Heart left ventricle (tissue), 16 donors: ENCODE data around the gene ADRA2B. TPM values are rescaled to one million over a fixed set of nuclear protein-coding genes. Genes with fewer than 3 reads are reported as not detected.
A peak's percentile ranks its signal among the peaks of the same experiment; 100 is the strongest.

Experiments
- ATAC-seq, 4 donors: fragments of 200-7000 bp; cut with Tn5 transposase; one replicate each; pipeline ENCODE4 v1.9.1; 2020 to 2022; ENCODE audit warnings: moderate library complexity in 4 of 4, mild to moderate bottlenecking in 3 of 4, moderate number of reproducible peaks in 1 of 4
- DNase-seq, 5 donors: peaks; one replicate each; pipeline ENCODE4 v3.0.0-alpha.2; 2020
- H3K27ac ChIP-seq, 12 donors: fragments of 200-600 bp; sonication (generic) in 4 of 12; one replicate each; pipeline versions ENCODE4 v1.5.0 to v1.8.0; 2016 to 2022; ENCODE audit warnings: mild to moderate bottlenecking in 2 of 12
- H3K27me3 ChIP-seq, 9 donors: fragments of 200-600 bp; sonication (generic) in 2 of 9; one replicate each; pipeline versions ENCODE4 v1.5.1 to v1.8.0; 2016 to 2022; ENCODE audit warnings: mild to moderate bottlenecking in 3 of 9
- H3K36me3 ChIP-seq, 9 donors: fragments of 200-600 bp; sonication (generic) in 2 of 9; one replicate each; pipeline versions ENCODE4 v1.5.0 to v1.8.0; 2018 to 2022; ENCODE audit warnings: mild to moderate bottlenecking in 2 of 9
- H3K4me1 ChIP-seq, 12 donors: fragments of 200-600 bp; sonication (generic) in 4 of 12; one replicate each; pipeline versions ENCODE4 v1.5.0 to v1.8.0; 2016 to 2022; ENCODE audit warnings: mild to moderate bottlenecking in 3 of 12
- H3K4me3 ChIP-seq, 12 donors: fragments of 200-600 bp; sonication (generic) in 4 of 12; one replicate each; pipeline versions ENCODE4 v1.5.0 to v1.8.0; 2017 to 2022; ENCODE audit warnings: mild to moderate bottlenecking in 9 of 12, moderate library complexity in 4 of 12
- H3K9me3 ChIP-seq, 12 donors: fragments of 200-600 bp; sonication (generic) in 4 of 12; one replicate each; pipeline versions ENCODE4 v1.5.0 to v1.8.0; 2016 to 2022; ENCODE audit warnings: mild to moderate bottlenecking in 1 of 12
- CTCF ChIP-seq, 12 donors: fragments of 200-600 bp; sonication (generic) in 4 of 12; IDR thresholded peaks; one replicate each; pipeline versions ENCODE4 v1.5.0 to v1.8.0; 2018 to 2022; ENCODE audit warnings: antibody characterized with exemption in 12 of 12, mild to moderate bottlenecking in 5 of 12
- POLR2A ChIP-seq, 2 donors: fragments of 450-650 bp; IDR thresholded peaks; one replicate each; pipeline ENCODE4 v1.6.1; 2017; ENCODE audit warnings: antibody characterized with exemption in 2 of 2, mild to moderate bottlenecking in 2 of 2, moderate library complexity in 2 of 2
- WGBS, 4 donors: extraction: QIAGEN DNeasy Blood & Tissue Kit in 2 of 4; methylation state at CpG; one replicate each; pipeline versions ENCODE4 v1.1.5 to v1.1.7; 2013 to 2018; 5-methylcytosine and 5-hydroxymethylcytosine counted together
- intact Hi-C, 10 donors: fragments of 100-400 bp; cut with DNase I; formaldehyde crosslinking; loops; one replicate each; pipeline versions ENCODE4 v1.11.1 to v1.14.2; 2022
- polyA plus RNA-seq, 2 donors: library from polyadenylated mRNA; stranded (reverse); fragments of 200-250 nt; gene quantifications; one replicate each; pipeline ENCODE4 v1.2.3, GENCODE V29; 2013
- total RNA-seq, 9 donors: library from RNA; depleted of rRNA in 2 of 9; stranded (reverse); fragments of >200 nt in 2 of 9; fragmentation: NEBNext Ultra II Directional in 3 of 9; extraction: Animal tissue kit (Norgen Biotek cat#: 25700) in 3 of 9; gene quantifications; one replicate each; pipeline versions ENCODE4 v1.1.0 to v1.2.4, GENCODE V29; 2016 to 2023
- donor health status: ischemic (EF 13 %, LVEDD 7.1; RV severe dilation, severe dysfunction).
- donor health status: healthy with polysubstance abuse.
- donor health status: DM: no; HTN: yes; CAD: no.
- donor health status: DM: no; HTN: no; CAD: no.
- donor health status: ischemic (EF 25% LVEDD 6.9; RV normal size, moderate dysfunction).
- donor health status: ischemic (EF 25% LVEDD 5.7; RV mildly dilated, moderate dysfunction).
- donor health status: healthy.
- donor health status: DM: yes; HTN: yes; CAD: no.
- donor health status: ischemic (EF 35%, LVEDD 5.7; RV mildly dilated, moderate dysfunction).
- donor health status: nonischemic (EF 11% LVEDD 7.7; RV severe dilation, severe dysfunction).
- donor health status: DM: yes; HTN: yes; CAD: no.
- donor health status: PGD.
- donor health status: ischemic (EF 29% LVEDD 5.4; RV normal size, mild dysfunction).
- donor health status: nonischemic (EF 23%, LVEDD 6.1; RV moderate dilation, normal function).

Gene ADRA2B
- total and polyA plus RNA-seq, 11 donors = 1.5 to 6.1 (median 3.5) TPM

DNA sequence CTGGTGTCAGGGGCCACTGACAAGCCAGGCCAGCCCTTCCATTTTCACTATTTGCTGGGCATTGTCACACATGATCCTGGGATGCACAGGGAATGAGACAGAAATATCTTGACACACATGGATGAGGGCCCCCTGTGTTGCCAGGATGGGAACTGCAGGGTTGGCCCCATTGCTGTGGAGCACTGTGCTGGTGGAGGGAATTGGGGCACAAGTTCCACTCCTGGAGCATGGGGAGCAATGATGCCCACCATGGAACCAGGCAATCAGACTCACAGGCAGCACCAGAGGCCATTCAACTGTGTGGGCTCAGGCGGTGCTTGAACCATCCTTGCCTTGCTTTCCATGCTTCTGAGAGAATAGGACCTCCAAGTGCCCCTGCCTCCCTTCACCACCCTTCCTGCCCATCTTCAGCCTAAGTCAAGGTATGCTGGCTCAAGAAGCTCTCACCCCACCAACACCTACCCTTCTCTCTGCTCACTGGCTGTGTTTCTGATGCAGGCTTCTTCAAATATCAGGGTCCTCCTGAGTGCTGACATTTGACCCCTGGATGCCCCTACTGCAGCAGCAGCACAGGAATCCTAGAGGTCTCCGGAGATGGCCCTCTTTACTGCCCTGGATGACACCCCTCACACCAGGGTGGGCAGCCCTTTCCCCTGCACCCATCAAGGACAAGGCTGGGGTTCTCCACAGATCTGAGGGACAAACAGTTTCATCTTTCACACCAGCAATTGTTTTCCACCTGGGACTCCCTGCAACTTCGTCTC is 11.0 kb downstream of the ADRA2B start:
- 94 to 97% (median 96%) methylated on average over 3 of the region's 3 CpGs for WGBS, 4 donors
- no peaks in the 10 kb centered on the region for H3K36me3 ChIP-seq
- H3K27ac ChIP-seq = peak overlapping the region in 1 of 12 donors; percentile 77
- no peak overlapping the region for H3K4me3 ChIP-seq
- intact Hi-C loops = no loop called here
- TF ChIP-seq CTCF (IDR thresholded peaks at IDR 0.05) = no peak
- TF ChIP-seq POLR2A (IDR thresholded peaks at IDR 0.05) = no peak
- peaks cover 7 to 57% (median 33%) of the 10 kb centered on the region in 12 donors for H3K4me1 ChIP-seq
- no peak for ATAC-seq
- no peaks in the 10 kb centered on the region for H3K27me3 ChIP-seq
- peaks cover 0 to 16% (median 10%) of the 10 kb centered on the region in 12 donors for H3K9me3 ChIP-seq
- peak in 2 of 5 donors; percentile 9 to 12 for DNase-seq

DNA sequence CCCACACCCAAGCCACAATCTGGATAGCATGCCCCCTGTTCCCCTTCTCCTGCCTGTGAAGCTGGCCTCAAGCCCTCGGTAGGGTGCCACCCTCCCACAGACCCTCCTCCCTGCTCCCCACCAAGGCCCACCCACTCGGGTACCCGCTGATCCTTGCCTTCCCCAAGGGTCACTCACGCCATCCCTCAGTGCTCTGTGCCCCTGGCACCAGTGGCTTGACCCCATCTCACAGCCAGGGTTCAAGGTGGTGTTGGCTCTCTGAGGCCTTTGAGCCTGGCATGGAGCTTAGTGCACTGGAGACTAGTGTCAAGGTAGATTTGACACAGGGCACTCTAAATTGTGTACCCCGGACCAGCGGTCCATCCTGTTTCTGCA is 11.9 kb downstream of the ADRA2B start:
- TF ChIP-seq CTCF (IDR thresholded peaks at IDR 0.05) = no peak
- TF ChIP-seq POLR2A (IDR thresholded peaks at IDR 0.05) = no peak
- intact Hi-C loops = no loop called here
- H3K4me1 ChIP-seq = peaks cover 7 to 55% (median 34%) of the 10 kb centered on the region in 12 donors
- no peaks in the 10 kb centered on the region for H3K36me3 ChIP-seq
- peak in 2 of 5 donors; percentile 14 to 17 for DNase-seq
- 87 to 93% (median 89%) methylated on average over 3 to 6 of the region's 6 CpGs for WGBS, 4 donors
- no peak for ATAC-seq
- peaks cover 0 to 16% (median 10%) of the 10 kb centered on the region in 12 donors for H3K9me3 ChIP-seq
- H3K27ac ChIP-seq = peak overlapping the region in 9 of 12 donors; percentile 40 to 77 (median 70)
- no peak overlapping the region for H3K4me3 ChIP-seq
- no peaks in the 10 kb centered on the region for H3K27me3 ChIP-seq

DNA sequence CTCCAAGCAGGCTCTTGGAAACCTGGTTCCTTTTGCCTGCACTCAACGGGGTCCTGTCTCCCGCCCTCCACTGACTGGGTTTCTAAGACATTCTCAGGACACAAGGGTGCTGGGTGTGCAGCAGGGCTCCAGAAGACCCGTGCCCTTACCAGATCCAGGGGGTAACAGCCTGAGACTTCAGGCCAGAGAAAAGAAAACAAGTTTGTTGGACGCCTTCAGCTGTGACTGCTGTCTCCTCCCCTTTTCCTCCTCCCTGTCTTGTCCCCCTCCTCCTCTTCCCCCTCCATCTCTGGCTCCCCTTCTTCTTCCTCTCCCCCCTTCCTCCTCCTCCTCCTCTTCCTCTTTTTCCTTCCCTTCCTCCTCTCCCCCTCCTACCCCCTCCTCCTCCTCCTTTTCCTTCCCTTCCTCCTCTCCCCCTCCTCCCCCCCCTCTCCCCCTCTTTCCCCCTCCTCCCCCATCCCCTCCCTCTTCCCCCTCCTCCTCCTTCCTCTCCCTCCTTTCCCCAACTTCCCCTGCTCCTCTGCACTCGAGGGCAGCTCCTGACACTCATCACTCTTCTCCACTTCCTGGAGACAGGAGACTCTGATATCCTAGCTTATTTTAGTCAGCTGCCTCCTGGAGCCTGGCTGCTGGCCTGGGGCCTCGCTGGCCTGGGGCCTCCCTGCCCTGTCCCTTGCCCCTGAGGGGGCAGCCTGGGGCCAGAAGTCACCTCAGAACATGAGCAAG is 12.4 kb downstream of the ADRA2B start:
- H3K27me3 ChIP-seq = no peaks in the 10 kb centered on the region
- no peaks in the 10 kb centered on the region for H3K36me3 ChIP-seq
- no peak for TF ChIP-seq POLR2A (IDR thresholded peaks at IDR 0.05)
- no peak for TF ChIP-seq CTCF (IDR thresholded peaks at IDR 0.05)
- WGBS, 4 donors = 26 to 30% (median 30%) methylated on average over 6 of the region's 6 CpGs
- peaks cover 10 to 55% (median 34%) of the 10 kb centered on the region in 12 donors for H3K4me1 ChIP-seq
- intact Hi-C loops = no loop called here
- H3K27ac ChIP-seq = peak overlapping the region in 9 of 12 donors; percentile 40 to 77 (median 70)
- peak; percentile 32 to 70 (median 54) for DNase-seq
- peaks cover 0 to 16% (median 10%) of the 10 kb centered on the region in 12 donors for H3K9me3 ChIP-seq
- H3K4me3 ChIP-seq = no peak overlapping the region
- ATAC-seq = peak; percentile 48 to 60 (median 58)

- WGBS, 4 donors = 79 to 84% (median 82%) methylated on average over 4 to 8 of the region's 8 CpGs
- peak in 3 of 5 donors; percentile 3 to 17 (median 15) for DNase-seq
- Histone ChIP-seq H3K9me3 (peaks cover 0 to 16% (median 10%) of the 10 kb centered on the region in 12 donors), H3K36me3 (no peaks in the 10 kb centered on the region), H3K27ac (peak overlapping the region in 8 of 12 donors; percentile 27 to 68 (median 40)), H3K4me3 (no peak overlapping the region), H3K27me3 (no peaks in the 10 kb centered on the region), H3K4me1 (peaks cover 18 to 55% (median 34%) of the 10 kb centered on the region in 12 donors)
- intact Hi-C loops = no loop called here
- no peak for ATAC-seq
- TF ChIP-seq CTCF (IDR thresholded peaks at IDR 0.05) (no peak), POLR2A (IDR thresholded peaks at IDR 0.05) (no peak)
Observed at GRCh38 chr2:96103187-96103601, 13.2 kb downstream of the ADRA2B start.
